MCF 10A (cell line): Measurements from ENCODE around the gene CPNE6. TPM values are rescaled to one million over a fixed set of nuclear protein-coding genes. Genes with fewer than 3 reads are reported as not detected.

Experiments used
- BruUV-seq: library from RNA; stranded (reverse); fragments of 400-500 nt; replicated peaks from 2 replicates; lab custom pipeline; 2021; lab: Mats Ljungman, UMichigan
- CTCF ChIA-PET: fragments of 300-600 bp; sonication (Branson Sonifier 250); formaldehyde crosslinking; extraction: SDS; loops from one replicate; lab custom pipeline; 2021; ENCODE audit warnings: antibody characterized with exemption, inconsistent platforms; lab: Yijun Ruan, JAX
- POLR2A ChIA-PET: fragments of 300-600, 350-650 bp; sonication (Branson Sonifier 250); formaldehyde crosslinking; extraction: SDS; loops from one replicate; lab custom pipeline; 2020; ENCODE audit warnings: antibody characterized with exemption, inconsistent platforms; lab: Yijun Ruan, JAX
- DNase-seq: peaks from one replicate; pipeline ENCODE4 v3.0.0-alpha.2; 2018; ENCODE audit not compliant: unreplicated experiment
- H3K27ac Mint-ChIP-seq: one replicate; pipeline ENCODE4 v1.8.0; 2022; ENCODE audit warnings: mild to moderate bottlenecking, low read depth, mixed read lengths; ENCODE audit not compliant: unreplicated experiment
- H3K27me3 Mint-ChIP-seq: one replicate; pipeline ENCODE4 v1.8.0; 2022; ENCODE audit warnings: mixed read lengths; ENCODE audit not compliant: insufficient read depth, unreplicated experiment
- H3K36me3 Mint-ChIP-seq: one replicate; pipeline ENCODE4 v1.8.0; 2022; ENCODE audit warnings: mild to moderate bottlenecking, moderate library complexity, mixed read lengths; ENCODE audit not compliant: insufficient read depth, unreplicated experiment
- H3K4me1 Mint-ChIP-seq: one replicate; pipeline ENCODE4 v1.8.0; 2022; ENCODE audit warnings: mixed read lengths; ENCODE audit not compliant: insufficient read depth, unreplicated experiment
- H3K4me3 Mint-ChIP-seq: one replicate; pipeline ENCODE4 v1.8.0; 2022; ENCODE audit warnings: mild to moderate bottlenecking, moderate library complexity, mixed read lengths; ENCODE audit not compliant: unreplicated experiment
- H3K9me3 Mint-ChIP-seq: one replicate; pipeline ENCODE4 v1.8.0; 2022; ENCODE audit warnings: mixed read lengths; ENCODE audit not compliant: unreplicated experiment
- intact Hi-C: fragments of 100-400 bp; cut with micrococcal nuclease; formaldehyde crosslinking; loops from 2 replicates; pipeline ENCODE4 v1.14.1; 2022
- total RNA-seq: library from RNA; stranded (reverse); gene quantifications from 2 replicates; pipeline ENCODE4 v1.2.3, GENCODE V29; 2022
- TF ChIP-seq, protein P1 (sequence below): fragments of 200-600 bp; IDR thresholded peaks from one replicate; pipeline ENCODE4 v1.8.0; 2022; ENCODE audit warnings: antibody characterized with exemption, mild to moderate bottlenecking; ENCODE audit not compliant: unreplicated experiment

CPNE6 gene
- total RNA-seq, 1 experiment from 2014 or later, result not detected

DNA sequence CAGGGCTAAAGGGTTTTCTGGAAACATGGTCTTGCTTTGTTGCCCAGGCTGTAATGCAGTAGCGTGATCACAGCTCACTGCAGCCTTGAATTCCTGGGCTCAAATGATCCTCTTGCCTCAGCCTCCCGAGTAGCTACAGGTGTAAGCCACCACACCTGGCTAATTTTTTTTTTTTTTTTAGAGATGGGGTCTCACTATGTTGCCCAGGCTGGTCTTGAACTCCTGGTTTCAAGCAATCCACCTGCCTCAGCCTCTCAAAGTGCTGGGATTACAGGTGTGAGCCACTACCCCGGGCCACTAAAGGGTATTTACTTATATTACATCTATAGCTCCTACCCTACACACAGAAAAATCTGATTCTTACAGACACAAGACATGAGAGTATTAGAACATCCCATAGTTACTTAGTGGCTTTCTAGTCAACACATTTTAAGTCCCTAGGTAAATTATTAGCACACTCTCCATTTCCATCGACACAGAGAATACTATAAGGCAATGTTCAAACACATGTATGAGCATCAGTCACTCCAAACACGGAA is 37.0 kb downstream of the CPNE6 start:
- Mint-ChIP-seq H3K9me3 (no peaks in the 10 kb centered on the region), H3K36me3 (no peaks in the 10 kb centered on the region), H3K4me1 (peaks cover 11% of the 10 kb centered on the region), H3K27me3 (no peaks in the 10 kb centered on the region), H3K27ac (no peak overlapping the region), H3K4me3 (no peak overlapping the region)
- no TSS peak for BruUV-seq
- TF ChIP-seq, protein P1, sequence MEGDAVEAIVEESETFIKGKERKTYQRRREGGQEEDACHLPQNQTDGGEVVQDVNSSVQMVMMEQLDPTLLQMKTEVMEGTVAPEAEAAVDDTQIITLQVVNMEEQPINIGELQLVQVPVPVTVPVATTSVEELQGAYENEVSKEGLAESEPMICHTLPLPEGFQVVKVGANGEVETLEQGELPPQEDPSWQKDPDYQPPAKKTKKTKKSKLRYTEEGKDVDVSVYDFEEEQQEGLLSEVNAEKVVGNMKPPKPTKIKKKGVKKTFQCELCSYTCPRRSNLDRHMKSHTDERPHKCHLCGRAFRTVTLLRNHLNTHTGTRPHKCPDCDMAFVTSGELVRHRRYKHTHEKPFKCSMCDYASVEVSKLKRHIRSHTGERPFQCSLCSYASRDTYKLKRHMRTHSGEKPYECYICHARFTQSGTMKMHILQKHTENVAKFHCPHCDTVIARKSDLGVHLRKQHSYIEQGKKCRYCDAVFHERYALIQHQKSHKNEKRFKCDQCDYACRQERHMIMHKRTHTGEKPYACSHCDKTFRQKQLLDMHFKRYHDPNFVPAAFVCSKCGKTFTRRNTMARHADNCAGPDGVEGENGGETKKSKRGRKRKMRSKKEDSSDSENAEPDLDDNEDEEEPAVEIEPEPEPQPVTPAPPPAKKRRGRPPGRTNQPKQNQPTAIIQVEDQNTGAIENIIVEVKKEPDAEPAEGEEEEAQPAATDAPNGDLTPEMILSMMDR, result no peak
- intact Hi-C loops, result loop anchor here (1.0 to 5.0 kb wide), 4 partner anchors 14 to 189 kb away; partner anchors contain the start of genes DHRS1, NOP9 and PCK2
- DNase-seq, result no peak
- POLR2A ChIA-PET, result interaction anchor here (0.6 to 6.8 kb wide), 17 partner anchors 8 to 190 kb away, joined by 3 to 90 read pairs (median 4); partner anchors contain the start of genes EMC9, IPO4, IRF9 and PCK2
- CTCF ChIA-PET, result interaction anchor here (0.6 to 10.7 kb wide), 39 partner anchors 8 to 640 kb away, joined by 3 to 272 read pairs (median 4); partner anchors contain the start of genes IRF9, PCK2, PSME1 and PSME2

DNA sequence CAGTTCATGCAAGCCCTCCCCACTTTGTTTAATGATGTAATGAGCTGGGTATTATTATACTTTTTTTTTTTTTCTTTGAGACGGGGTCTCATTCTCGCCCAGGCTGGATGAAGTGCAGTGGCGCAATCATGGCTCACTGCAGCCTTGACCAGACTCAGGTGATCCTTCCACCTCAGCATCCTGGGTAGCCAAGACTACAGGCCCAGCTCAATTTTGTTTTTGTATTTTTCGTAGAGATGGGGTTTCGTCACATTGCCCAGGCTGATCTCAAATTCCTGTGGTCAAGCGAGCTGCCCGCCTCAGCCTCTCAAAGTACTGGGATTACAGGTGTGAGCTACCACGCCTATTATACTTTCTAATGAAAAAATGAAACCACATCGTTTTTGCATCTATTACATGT is 38.7 kb downstream of the CPNE6 start:
- intact Hi-C loops, result no loop called here
- no peak overlapping the region for H3K4me3 Mint-ChIP-seq
- no TSS peak for BruUV-seq
- H3K9me3 Mint-ChIP-seq, result no peaks in the 10 kb centered on the region
- peak; percentile 65 for DNase-seq
- no peaks in the 10 kb centered on the region for H3K27me3 Mint-ChIP-seq
- ChIA-PET CTCF (interaction anchor here (0.5 to 10.7 kb wide), 20 partner anchors 9 to 1120 kb away, joined by 3 to 272 read pairs (median 4); partner anchors contain the start of genes IRF9 and PCK2), POLR2A (interaction anchor here (0.6 to 6.8 kb wide), 20 partner anchors 17 to 824 kb away, joined by 3 to 90 read pairs (median 3); partner anchors contain the start of genes DHRS4L2, EMC9, IPO4 and IRF9)
- H3K36me3 Mint-ChIP-seq, result peaks cover 9% of the 10 kb centered on the region
- H3K27ac Mint-ChIP-seq, result no peak overlapping the region
- TF ChIP-seq, protein P1, result no peak
- peaks cover 11% of the 10 kb centered on the region for H3K4me1 Mint-ChIP-seq

DNA sequence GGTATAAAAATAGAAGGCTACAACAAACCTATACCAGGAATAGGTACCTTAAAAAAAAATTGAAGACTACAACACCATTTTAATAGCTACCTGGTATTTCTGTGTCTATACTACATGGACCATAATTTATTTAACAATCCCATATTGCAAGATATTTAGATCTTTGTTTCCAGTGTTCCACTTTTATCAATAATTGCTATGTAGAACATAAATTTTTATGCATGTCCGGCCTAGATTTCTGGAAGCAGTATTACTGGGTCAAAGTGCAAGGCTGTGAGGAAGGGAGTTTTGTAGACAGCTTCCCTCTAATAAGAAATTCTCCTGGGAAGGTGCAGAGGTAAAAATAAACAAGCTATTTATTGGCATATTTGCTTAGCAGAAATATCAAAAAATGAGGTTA is 39.2 kb downstream of the CPNE6 start:
- no TSS peak for BruUV-seq
- Mint-ChIP-seq H3K9me3 (no peaks in the 10 kb centered on the region), H3K4me3 (no peak overlapping the region), H3K4me1 (peaks cover 15% of the 10 kb centered on the region), H3K27ac (no peak overlapping the region), H3K27me3 (no peaks in the 10 kb centered on the region), H3K36me3 (peaks cover 10% of the 10 kb centered on the region)
- POLR2A ChIA-PET, result interaction anchor here (0.6 to 6.8 kb wide), 21 partner anchors 13 to 824 kb away, joined by 3 to 90 read pairs (median 3); partner anchors contain the start of genes DHRS4L2, EMC9, IPO4 and IRF9
- CTCF ChIA-PET, result interaction anchor here (0.6 to 10.7 kb wide), 16 partner anchors 15 to 635 kb away, joined by 3 to 272 read pairs (median 4); partner anchors contain the start of genes DHRS1, IRF9, NOP9 and PCK2
- TF ChIP-seq, protein P1, result no peak
- no peak for DNase-seq
- intact Hi-C loops, result no loop called here

DNA sequence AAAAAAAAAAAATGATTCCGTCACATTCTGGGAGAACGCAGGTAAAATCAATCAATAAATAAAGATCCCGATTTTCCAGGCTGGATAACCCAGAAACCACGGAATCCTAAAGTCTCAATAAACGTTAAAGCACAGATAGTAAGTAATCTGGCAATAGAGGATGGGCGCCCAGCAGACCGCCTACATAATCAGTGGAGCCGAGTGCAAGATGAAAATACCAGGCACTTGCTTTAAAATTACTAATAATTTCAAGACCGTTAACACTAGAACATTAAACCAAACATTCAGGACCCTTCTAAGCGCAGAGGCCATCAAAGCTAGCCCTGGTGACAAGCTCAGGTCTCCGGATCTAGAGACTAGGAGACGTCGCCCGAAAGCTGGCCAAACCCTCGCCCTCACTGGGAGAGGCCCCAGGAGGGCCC is 42.0 kb downstream of the CPNE6 start:
- Mint-ChIP-seq H3K27ac (peak overlapping the region; percentile 99), H3K9me3 (no peaks in the 10 kb centered on the region), H3K36me3 (peaks cover 23% of the 10 kb centered on the region), H3K4me3 (peak overlapping the region; percentile 97), H3K27me3 (no peaks in the 10 kb centered on the region), H3K4me1 (peaks cover 14% of the 10 kb centered on the region)
- DNase-seq, result no peak
- intact Hi-C loops, result no loop called here
- BruUV-seq, result TSS peak; percentile 83
- POLR2A ChIA-PET, result interaction anchor here (0.6 to 6.6 kb wide), 22 partner anchors 9 to 792 kb away, joined by 3 to 252 read pairs (median 10); partner anchors contain the start of genes CHMP4A, DHRS4L2, EMC9 and FITM1
- CTCF ChIA-PET, result interaction anchor here (0.6 to 2.1 kb wide), 9 partner anchors 20 to 1228 kb away, joined by 3 to 8 read pairs (median 5); no protein-coding TSS in a partner anchor
- TF ChIP-seq, protein P1, result no peak
